Calu3 (cell line): ENCODE results near the gene C17orf113. TPM values are rescaled to one million over a fixed set of nuclear protein-coding genes. Genes with fewer than 3 reads are reported as not detected.

Experiments
- BruUV-seq: library from RNA; stranded (reverse); fragments of 400-500 nt; replicated peaks from 2 replicates; lab custom pipeline; 2021; lab: Mats Ljungman, UMichigan
- CTCF ChIA-PET: fragments of 300-600 bp; sonication (Branson Sonifier 250); formaldehyde crosslinking; loops from one replicate; lab custom pipeline; 2022; ENCODE audit warnings: antibody characterized with exemption; lab: Charles Lee
- DNase-seq: peaks from one replicate; pipeline ENCODE4 v3.0.0; 2022
- H3K27ac Mint-ChIP-seq: one replicate; pipeline ENCODE4 v1.8.0; 2022; ENCODE audit warnings: mixed read lengths; ENCODE audit not compliant: unreplicated experiment
- H3K27me3 Mint-ChIP-seq: one replicate; pipeline ENCODE4 v1.8.0; 2022; ENCODE audit warnings: mixed read lengths; ENCODE audit not compliant: unreplicated experiment
- H3K36me3 Mint-ChIP-seq: one replicate; pipeline ENCODE4 v1.8.0; 2022; ENCODE audit warnings: mild to moderate bottlenecking, moderate library complexity, mixed read lengths; ENCODE audit not compliant: insufficient read depth, unreplicated experiment
- H3K4me1 Mint-ChIP-seq: one replicate; pipeline ENCODE4 v1.8.0; 2022; ENCODE audit warnings: mild to moderate bottlenecking, low read depth, mixed read lengths; ENCODE audit not compliant: unreplicated experiment
- H3K4me3 Mint-ChIP-seq: one replicate; pipeline ENCODE4 v1.8.0; 2022; ENCODE audit warnings: mild to moderate bottlenecking, low read depth, moderate library complexity, mixed read lengths; ENCODE audit not compliant: unreplicated experiment
- H3K9me3 Mint-ChIP-seq: one replicate; pipeline ENCODE4 v1.8.0; 2022; ENCODE audit warnings: low read depth, mixed read lengths; ENCODE audit not compliant: unreplicated experiment
- CTCF ChIP-seq: fragments of 200-600 bp; IDR thresholded peaks from one replicate; pipeline ENCODE4 v1.8.0; 2022; ENCODE audit warnings: antibody characterized with exemption; ENCODE audit not compliant: unreplicated experiment
- intact Hi-C: fragments of 100-400 bp; cut with micrococcal nuclease; formaldehyde crosslinking; loops from one replicate; pipeline ENCODE4 v1.10.0; 2022; ENCODE audit not compliant: unreplicated experiment
- total RNA-seq: library from RNA; stranded (reverse); gene quantifications from 2 replicates; pipeline ENCODE4 v1.2.3, GENCODE V29; 2022

Gene C17orf113
- total RNA-seq, 1 experiment from 2014 or later: 4.2 TPM

GRCh38 chr17:42001729-42002128, 48.7 kb downstream of the C17orf113 start:
- peak overlapping the region; percentile 88 for H3K27ac Mint-ChIP-seq
- peaks cover 56% of the 10 kb centered on the region for H3K4me1 Mint-ChIP-seq
- no TSS peak for BruUV-seq
- no peak for DNase-seq
- H3K9me3 Mint-ChIP-seq: no peaks in the 10 kb centered on the region
- CTCF ChIA-PET: interaction anchor here (1.5 to 5.8 kb wide), 2 partner anchors 12 to 15 kb away, joined by 3 to 38 read pairs; partner anchors contain the start of gene DNAJC7
- peak overlapping the region; percentile 70 for H3K4me3 Mint-ChIP-seq
- TF ChIP-seq CTCF: no peak
- intact Hi-C loops: no loop called here
- H3K27me3 Mint-ChIP-seq: no peaks in the 10 kb centered on the region
- peaks cover 58% of the 10 kb centered on the region for H3K36me3 Mint-ChIP-seq

GRCh38 chr17:42000413-42001133, 49.8 kb downstream of the C17orf113 start:
- Mint-ChIP-seq H3K9me3 (no peaks in the 10 kb centered on the region), H3K4me1 (peaks cover 55% of the 10 kb centered on the region), H3K36me3 (peaks cover 69% of the 10 kb centered on the region), H3K27me3 (no peaks in the 10 kb centered on the region), H3K27ac (peak overlapping the region; percentile 29), H3K4me3 (peak overlapping the region; percentile 1)
- no peak for TF ChIP-seq CTCF
- intact Hi-C loops: no loop called here
- DNase-seq: no peak
- CTCF ChIA-PET: interaction anchor here (0.7 to 5.8 kb wide), 4 partner anchors 9 to 19 kb away, joined by 3 to 38 read pairs (median 4); partner anchors contain the start of genes DNAJC7 and NKIRAS2
- BruUV-seq: no TSS peak

- DNase-seq: no peak
- CTCF ChIA-PET: interaction anchor here (0.6 kb wide), 2 partner anchors 40 to 335 kb away, joined by 3 to 4 read pairs; no protein-coding TSS in a partner anchor
- BruUV-seq: no TSS peak
- Mint-ChIP-seq H3K4me3 (no peak overlapping the region), H3K4me1 (peaks cover 35% of the 10 kb centered on the region), H3K36me3 (peaks cover 88% of the 10 kb centered on the region), H3K27me3 (no peaks in the 10 kb centered on the region), H3K27ac (peak overlapping the region; percentile 35), H3K9me3 (no peaks in the 10 kb centered on the region)
- intact Hi-C loops: no loop called here
- TF ChIP-seq CTCF: no peak
Measured at GRCh38 chr17:41998497-41998896, 51.9 kb downstream of the C17orf113 start.

- Mint-ChIP-seq H3K9me3 (no peaks in the 10 kb centered on the region), H3K36me3 (peaks cover 93% of the 10 kb centered on the region), H3K4me3 (no peak overlapping the region), H3K27ac (no peak overlapping the region), H3K27me3 (no peaks in the 10 kb centered on the region), H3K4me1 (peaks cover 18% of the 10 kb centered on the region)
- no peak for DNase-seq
- TF ChIP-seq CTCF: no peak
- intact Hi-C loops: no loop called here
- CTCF ChIA-PET: interaction anchor here (0.5 kb wide), 1 partner anchor 161 kb away, joined by 3 read pairs; no protein-coding TSS in a partner anchor
- BruUV-seq: no TSS peak
Measured at GRCh38 chr17:41996855-41997164, 53.6 kb downstream of the C17orf113 start.
